Heart left ventricle (tissue), 13 donors: ENCODE results near the gene FBXL19.

Experiments used
- CTCF ChIP-seq, 12 donors: fragments of 200-600 bp; sonication (generic) in 4 of 12; IDR thresholded peaks; one replicate each; pipeline versions ENCODE4 v1.5.0 to v1.8.0; 2018 to 2022; ENCODE audit warnings: antibody characterized with exemption in 12 of 12, mild to moderate bottlenecking in 5 of 12
- POLR2A ChIP-seq, 2 donors: fragments of 450-650 bp; IDR thresholded peaks; one replicate each; pipeline ENCODE4 v1.6.1; 2017; ENCODE audit warnings: antibody characterized with exemption in 2 of 2, mild to moderate bottlenecking in 2 of 2, moderate library complexity in 2 of 2
- donor health status: ischemic (EF 13 %, LVEDD 7.1; RV severe dilation, severe dysfunction).
- donor health status: DM: no; HTN: yes; CAD: no.
- donor health status: DM: no; HTN: no; CAD: no.
- donor health status: ischemic (EF 25% LVEDD 6.9; RV normal size, moderate dysfunction).
- donor health status: ischemic (EF 25% LVEDD 5.7; RV mildly dilated, moderate dysfunction).
- donor health status: ischemic (EF 35%, LVEDD 5.7; RV mildly dilated, moderate dysfunction).
- donor health status: nonischemic (EF 11% LVEDD 7.7; RV severe dilation, severe dysfunction).
- donor health status: DM: yes; HTN: yes; CAD: no.
- donor health status: PGD.
- donor health status: ischemic (EF 29% LVEDD 5.4; RV normal size, mild dysfunction).
- donor health status: nonischemic (EF 23%, LVEDD 6.1; RV moderate dilation, normal function).

GRCh38 chr16:30875871-30876801 is 47.2 kb upstream of the FBXL19 start:
- TF ChIP-seq CTCF (IDR thresholded peaks at IDR 0.05): no peak
- no peak for TF ChIP-seq POLR2A (IDR thresholded peaks at IDR 0.05)
